Hepatocyte (in vitro differentiated cells): ENCODE measurements around the gene TAL1.

Experiments used
- CTCF ChIP-seq: fragments of 200-600 bp; sonication (generic); IDR thresholded peaks from 2 replicates; pipeline ENCODE4 v1.5.1; 2016; ENCODE audit warnings: antibody characterized with exemption, mild to moderate bottlenecking; ENCODE audit not compliant: poor library complexity
- EZH2phosphoT487 ChIP-seq: fragments of 200-600 bp; sonication (generic); IDR thresholded peaks from one replicate; pipeline ENCODE4 v1.6.1; 2018; ENCODE audit warnings: antibody characterized with exemption, mild to moderate bottlenecking, low read depth, moderate library complexity; ENCODE audit not compliant: unreplicated experiment, severe bottlenecking

DNA sequence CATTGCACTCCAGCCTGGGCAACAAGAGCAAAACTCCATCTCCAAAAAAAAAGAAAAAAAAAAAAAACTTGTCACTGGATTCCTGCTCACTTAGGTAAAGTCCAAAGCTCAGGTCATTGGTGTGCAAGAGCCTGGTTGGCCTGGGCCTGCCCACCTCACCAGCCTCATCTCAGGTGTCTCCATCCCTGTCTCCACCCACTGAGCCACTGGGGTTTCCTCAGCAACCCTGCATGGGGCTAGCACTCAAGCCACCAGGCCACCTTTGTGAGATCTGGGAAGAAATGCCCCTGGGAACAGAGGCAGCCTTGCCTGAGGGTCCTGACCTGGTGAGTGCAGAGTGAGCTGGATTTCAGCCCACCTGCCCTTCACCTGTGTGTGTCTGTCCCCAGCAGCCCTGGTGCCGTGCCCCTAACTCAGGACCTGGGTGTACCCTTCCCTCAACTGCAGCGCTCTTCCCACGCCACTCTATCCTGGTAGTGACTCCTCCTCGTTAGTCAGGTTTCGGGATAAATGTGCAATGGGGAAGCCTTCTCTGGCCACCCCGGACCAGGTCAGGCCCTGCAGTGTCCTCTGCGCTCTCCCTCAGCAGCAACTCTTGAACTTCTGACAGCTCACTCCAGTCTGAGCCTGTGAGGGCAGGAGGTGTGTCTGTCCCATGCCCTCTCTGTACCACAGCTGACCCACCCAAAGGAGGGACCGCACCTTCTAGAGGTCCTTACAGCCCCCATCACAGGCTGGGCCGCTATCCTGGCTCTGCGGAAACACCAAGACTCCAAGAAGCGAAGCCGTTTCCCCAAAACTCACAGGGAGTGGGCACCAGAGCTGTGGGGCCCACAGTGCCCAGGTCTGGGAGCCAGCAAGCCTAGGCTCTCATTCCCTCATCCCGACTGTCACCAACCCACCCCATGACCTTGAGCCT is 45.5 kb downstream of the TAL1 start:
- TF ChIP-seq CTCF (no peak), EZH2phosphoT487 (no peak)
